Measurements from ENCODE around the gene TCEAL2.

DNA sequence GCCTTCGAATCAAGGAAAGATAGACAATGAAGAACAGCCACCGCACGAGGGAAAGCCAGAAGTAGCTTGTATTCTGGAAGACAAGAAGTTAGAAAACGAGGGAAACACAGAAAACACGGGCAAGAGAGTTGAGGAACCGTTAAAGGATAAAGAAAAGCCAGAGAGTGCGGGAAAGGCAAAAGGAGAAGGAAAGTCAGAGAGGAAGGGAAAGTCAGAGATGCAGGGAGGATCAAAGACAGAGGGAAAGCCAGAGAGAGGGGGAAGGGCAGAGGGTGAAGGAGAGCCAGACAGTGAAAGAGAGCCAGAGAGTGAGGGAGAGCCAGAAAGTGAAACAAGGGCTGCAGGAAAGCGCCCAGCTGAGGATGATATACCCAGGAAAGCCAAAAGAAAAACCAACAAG, 1.4 kb downstream of the TCEAL2 start:
- TF ChIP-seq, protein P1, sequence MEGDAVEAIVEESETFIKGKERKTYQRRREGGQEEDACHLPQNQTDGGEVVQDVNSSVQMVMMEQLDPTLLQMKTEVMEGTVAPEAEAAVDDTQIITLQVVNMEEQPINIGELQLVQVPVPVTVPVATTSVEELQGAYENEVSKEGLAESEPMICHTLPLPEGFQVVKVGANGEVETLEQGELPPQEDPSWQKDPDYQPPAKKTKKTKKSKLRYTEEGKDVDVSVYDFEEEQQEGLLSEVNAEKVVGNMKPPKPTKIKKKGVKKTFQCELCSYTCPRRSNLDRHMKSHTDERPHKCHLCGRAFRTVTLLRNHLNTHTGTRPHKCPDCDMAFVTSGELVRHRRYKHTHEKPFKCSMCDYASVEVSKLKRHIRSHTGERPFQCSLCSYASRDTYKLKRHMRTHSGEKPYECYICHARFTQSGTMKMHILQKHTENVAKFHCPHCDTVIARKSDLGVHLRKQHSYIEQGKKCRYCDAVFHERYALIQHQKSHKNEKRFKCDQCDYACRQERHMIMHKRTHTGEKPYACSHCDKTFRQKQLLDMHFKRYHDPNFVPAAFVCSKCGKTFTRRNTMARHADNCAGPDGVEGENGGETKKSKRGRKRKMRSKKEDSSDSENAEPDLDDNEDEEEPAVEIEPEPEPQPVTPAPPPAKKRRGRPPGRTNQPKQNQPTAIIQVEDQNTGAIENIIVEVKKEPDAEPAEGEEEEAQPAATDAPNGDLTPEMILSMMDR (IDR thresholded peaks at IDR 0.05; ENCODE audit: borderline replicate concordance, extremely low read depth, low read length, poor library complexity, severe bottlenecking), result no peak
- TF ChIP-seq EZH2 (IDR thresholded peaks at IDR 0.05; ENCODE audit: borderline replicate concordance, low read depth, low read length, severe bottlenecking), result no peak

Measured in DND-41 (cell line).